RPMI7951 (cell line): Measurements from ENCODE around the gene STARD5. TPM values are rescaled to one million over a fixed set of nuclear protein-coding genes. Genes with fewer than 3 reads are reported as not detected.

Experiments used
- DNase-seq: peaks from one replicate; pipeline ENCODE4 v3.0.0-alpha.2; 2012; ENCODE audit warnings: low read depth
- total RNA-seq: library from RNA; depleted of rRNA; stranded (reverse); fragments of >200 nt; shearing (Covaris generic); gene quantifications from 2 replicates; pipeline ENCODE4 v1.2.3, GENCODE V29; 2014; rRNA removed

Gene STARD5, protein sequence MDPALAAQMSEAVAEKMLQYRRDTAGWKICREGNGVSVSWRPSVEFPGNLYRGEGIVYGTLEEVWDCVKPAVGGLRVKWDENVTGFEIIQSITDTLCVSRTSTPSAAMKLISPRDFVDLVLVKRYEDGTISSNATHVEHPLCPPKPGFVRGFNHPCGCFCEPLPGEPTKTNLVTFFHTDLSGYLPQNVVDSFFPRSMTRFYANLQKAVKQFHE
- total RNA-seq = 3.2 and 5.3 TPM in 2 replicates

GRCh38 chr15:81323944-81324881 lies at the start of gene STARD5:
Gene STARD5, minus strand, starts transcription at chr15:81324141. Its CDS starts 42 bp downstream, at chr15:81324099.
- peak; percentile 98 for DNase-seq

DNA sequence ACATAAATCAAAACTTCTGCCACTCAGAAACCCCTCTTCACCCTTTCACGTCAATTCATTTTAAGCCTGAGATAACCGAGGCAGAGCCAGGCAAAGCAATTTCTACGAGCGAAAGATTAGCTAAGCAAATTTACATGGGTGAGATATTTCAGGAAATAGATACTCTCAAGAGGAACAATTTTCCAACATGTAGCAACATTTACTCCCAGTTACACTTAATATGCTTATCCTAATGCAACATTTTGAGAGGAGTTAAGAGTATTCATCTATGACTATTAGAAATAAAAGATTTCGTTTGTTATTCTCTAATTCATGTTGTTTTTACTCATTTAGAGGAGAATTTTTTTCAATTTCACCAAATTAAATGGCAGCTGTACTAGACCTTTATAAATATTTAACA lies 49.2 kb upstream of the STARD5 start:
- DNase-seq = no peak

DNA sequence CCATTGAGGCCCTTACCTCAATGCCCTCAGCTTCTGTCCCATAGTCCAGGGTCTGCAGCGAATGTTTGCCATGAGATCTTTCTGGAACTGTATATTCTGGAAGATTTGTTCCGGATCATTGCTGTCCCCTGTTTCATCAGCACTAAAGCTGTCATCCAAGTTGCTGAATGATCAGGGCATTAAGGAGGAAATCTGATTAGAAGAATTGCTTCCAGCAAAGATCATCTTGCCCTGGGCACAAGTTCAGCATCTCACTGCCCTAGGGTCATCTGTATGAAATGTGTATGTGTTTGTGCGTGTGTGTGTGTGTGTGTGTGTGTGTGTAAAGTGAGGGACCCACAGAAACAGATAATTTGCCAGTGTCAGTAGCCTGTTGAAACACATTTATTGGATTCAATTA lies 48.6 kb upstream of the STARD5 start:
- DNase-seq = no peak

DNA sequence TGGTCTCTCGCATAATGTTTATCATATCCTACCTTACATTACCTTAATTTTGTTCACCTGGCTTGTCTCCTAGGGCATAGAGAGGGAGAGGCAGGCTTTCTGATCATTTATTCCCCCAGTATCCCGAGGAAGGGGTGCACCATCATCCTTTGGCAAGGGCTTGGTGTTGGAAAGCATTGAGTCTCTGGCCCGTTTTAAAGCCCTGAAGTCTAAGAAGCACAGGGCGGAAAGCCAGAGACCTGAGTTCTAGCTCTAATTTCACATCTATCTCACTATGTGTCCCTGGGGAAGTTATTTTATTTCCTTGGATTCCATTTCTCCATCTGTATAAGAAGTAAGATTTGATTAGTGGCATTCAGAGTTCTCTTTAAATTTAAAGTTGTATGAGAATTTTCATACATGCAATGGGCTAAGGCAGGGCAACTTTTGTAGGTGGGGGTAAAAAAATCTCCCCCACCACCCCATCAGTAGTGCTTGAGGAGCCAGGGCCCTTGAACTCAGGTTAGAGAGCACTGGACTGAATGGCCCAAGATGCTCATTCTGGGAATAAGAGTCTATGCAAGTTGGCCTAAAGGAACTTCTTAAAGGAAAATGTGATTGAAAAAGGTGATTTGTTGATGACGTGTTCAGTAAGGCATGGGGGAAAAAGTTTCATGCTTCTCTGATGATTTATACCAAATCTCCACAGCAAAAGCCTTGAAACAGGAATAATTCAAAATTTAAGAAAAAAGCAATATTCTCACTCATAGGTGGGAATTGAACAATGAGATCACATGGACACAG lies 40.0 kb upstream of the STARD5 start:
- no peak for DNase-seq

DNA sequence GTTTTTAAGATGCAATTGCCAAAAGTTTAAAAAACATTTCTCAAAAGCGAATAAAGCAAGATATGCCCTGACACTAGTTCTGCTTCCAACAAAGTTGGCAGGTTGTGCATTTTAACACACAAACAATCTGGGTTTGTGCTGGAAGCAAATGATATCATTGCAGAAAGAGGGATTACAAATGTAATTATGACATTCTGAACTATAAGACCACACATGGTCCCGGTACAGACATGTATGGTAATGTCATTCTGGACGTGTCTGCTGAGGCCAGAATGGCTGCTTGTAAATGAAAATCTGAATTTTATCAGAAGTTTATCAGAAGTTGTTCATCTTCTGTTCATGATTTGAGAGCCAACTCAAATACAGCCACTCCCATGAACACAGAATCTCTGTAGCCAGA lies 39.3 kb upstream of the STARD5 start:
- no peak for DNase-seq

GRCh38 chr15:81362790-81363189 lies 38.8 kb upstream of the STARD5 start:
- no peak for DNase-seq

DNA sequence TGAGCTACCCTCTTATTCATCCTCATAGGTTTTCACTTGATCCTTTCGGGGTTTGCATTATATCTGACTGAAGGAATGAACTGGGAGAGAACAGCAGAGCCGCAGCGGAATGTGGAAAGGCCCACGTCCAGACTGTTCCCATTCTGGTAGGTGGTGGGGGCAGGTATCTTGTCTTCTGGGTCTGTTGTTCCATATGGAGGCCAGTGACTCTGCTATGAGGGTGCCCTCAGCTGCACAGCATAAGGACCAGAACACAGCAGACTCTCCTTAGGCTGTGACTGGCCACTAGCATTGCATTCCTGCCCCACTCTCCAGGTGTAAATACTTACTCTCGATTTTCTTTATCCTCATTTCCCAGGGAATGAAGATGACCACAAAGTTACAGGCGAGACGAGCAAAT lies 38.0 kb upstream of the STARD5 start:
- DNase-seq = no peak

GRCh38 chr15:81360491-81360890 lies 36.5 kb upstream of the STARD5 start:
- no peak for DNase-seq

- DNase-seq = no peak
These were observed 34.3 kb upstream of the STARD5 start for GRCh38 chr15:81358248-81358647.

GRCh38 chr15:81357180-81357686 lies 33.3 kb upstream of the STARD5 start:
- DNase-seq = no peak

DNA sequence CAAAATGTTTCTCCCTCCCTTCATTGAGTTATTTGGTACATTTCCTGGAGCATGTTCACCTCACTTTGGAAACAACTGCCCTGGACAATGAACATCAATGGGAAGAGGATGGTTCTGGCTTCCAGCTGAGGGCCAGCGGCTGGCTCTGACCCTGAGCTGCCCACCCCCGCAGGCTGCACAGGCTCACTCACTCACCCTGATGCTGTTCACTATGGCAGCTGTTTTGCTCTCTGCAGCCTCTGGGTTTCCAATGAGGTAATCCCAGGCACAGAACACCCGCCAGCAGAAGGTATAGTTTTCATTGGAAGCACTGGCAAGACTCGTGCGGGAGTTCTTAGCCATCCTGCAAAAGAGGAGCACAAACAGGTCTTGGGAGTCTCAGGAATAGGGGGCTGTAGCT lies 32.3 kb upstream of the STARD5 start:
- DNase-seq = no peak

DNA sequence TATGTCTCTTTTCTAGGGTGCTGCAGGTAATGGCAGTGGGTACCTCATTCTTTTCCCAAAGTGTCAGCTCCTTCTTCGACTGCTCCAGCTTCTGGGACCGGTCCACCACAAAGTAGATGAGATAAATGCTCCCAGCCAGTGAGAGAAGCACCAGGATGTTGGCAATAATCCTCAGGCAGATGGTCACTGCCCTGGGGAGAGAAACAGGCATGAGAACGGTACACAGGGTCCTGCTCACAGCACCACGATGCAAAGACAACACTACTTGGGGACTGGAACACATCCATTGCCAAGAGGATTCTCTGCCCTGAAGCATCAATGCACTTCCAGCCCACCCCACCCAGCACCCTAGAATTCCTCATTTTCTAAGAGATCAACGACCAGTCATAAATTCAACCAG lies 27.7 kb upstream of the STARD5 start:
- no peak for DNase-seq

DNA sequence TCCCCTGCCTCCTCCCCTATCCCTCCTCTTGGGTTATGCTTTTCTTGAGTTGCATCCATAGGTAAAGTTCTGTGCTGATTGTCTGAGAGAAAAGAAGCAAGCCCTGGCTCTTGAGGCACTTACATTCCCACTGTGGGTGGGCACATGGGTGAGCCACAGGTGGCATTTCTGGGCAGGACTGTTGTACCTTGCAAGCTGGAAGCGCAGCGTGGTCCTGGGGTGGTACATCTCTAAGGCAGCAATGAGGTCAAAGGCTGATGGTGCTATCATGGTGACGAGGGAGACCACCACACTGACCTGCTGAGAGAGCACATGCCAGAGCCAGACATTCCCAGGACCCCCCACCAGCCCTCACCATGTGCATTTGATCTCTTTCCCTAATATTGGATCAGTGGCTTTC lies 25.3 kb upstream of the STARD5 start:
- DNase-seq = no peak

- DNase-seq = peak; percentile 9
These were observed 24.8 kb upstream of the STARD5 start for GRCh38 chr15:81348691-81349090.

DNA sequence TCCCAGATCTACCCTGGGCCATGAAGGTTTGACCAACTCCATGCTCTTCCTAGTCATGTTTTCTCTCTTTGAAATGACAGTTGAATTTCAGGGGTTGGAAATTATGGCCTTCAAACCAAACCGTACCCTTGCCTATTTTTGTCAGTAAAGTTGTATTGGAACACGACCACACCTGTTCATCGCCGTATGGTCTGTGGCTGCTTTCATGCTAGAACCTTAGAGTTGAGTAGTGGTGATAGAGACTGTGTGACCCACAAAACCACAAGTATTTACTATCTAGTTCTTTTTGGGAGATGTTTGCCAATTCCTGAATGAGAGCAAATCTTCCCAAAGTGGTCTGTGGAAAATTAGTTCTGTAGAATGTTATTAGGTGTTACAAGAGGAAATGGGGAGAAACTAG lies 24.0 kb upstream of the STARD5 start:
- no peak for DNase-seq

- no peak for DNase-seq
These were observed 22.7 kb upstream of the STARD5 start for GRCh38 chr15:81346611-81347010.

- no peak for DNase-seq
These were observed 19.4 kb upstream of the STARD5 start for GRCh38 chr15:81343371-81343770.

DNA sequence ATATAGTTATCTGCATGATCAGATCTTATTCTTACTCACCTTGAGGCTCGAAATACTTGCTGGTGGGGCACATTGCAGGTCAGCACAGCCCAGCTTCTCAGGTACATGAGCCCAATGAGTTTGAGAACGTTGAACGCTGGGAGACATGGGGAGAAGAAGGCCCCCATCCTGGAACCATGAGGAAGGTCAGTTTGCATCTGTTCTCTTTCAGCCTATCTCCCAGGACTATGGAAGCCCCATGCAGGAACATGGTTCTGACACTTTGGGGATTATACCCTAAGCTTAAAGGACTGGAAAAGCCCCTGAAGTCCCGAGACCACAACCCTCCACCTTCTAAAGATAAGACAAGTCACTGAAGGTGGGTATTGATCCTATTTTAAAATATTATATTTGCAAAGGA lies 17.4 kb upstream of the STARD5 start:
- no peak for DNase-seq

DNA sequence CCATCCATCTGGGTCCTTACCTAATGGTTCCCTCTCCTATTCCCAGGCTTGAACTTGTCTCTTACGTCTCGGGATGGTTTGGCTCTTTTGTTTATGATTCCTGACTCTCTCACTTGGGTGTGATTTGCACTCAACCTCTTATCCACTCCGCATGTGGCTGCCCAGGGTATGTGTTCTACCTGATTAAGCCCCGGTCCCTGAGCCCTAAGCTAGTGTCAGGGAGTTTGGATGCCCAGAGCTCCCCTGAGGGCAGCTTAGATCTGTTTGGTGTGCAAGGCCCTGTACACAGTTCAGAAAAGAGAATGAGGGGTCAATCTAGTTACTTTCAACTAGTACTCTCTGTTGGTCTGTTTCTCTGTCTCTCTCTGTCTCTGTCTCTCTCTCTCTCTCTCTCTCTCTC lies 15.9 kb upstream of the STARD5 start:
- DNase-seq = no peak

GRCh38 chr15:81339321-81339720 lies 15.4 kb upstream of the STARD5 start:
- no peak for DNase-seq

GRCh38 chr15:81338170-81339007 lies 14.4 kb upstream of the STARD5 start:
- DNase-seq = peak; percentile 58
